Glomerular visceral epithelial cell (primary cell): Measurements from ENCODE around the gene ARSI.

Experiments
- DNase-seq: peaks from one replicate; pipeline ENCODE4 v3.0.0-alpha.2; 2016; ENCODE audit errors: extremely low spot score

The ARSI gene

GRCh38 chr5:150302301-150303069 lies at the start of gene ARSI:
TSS of gene ARSI (minus strand) at chr5:150302905. CDS start at chr5:150302373, 532 bp downstream.
- peak; percentile 86 for DNase-seq

DNA sequence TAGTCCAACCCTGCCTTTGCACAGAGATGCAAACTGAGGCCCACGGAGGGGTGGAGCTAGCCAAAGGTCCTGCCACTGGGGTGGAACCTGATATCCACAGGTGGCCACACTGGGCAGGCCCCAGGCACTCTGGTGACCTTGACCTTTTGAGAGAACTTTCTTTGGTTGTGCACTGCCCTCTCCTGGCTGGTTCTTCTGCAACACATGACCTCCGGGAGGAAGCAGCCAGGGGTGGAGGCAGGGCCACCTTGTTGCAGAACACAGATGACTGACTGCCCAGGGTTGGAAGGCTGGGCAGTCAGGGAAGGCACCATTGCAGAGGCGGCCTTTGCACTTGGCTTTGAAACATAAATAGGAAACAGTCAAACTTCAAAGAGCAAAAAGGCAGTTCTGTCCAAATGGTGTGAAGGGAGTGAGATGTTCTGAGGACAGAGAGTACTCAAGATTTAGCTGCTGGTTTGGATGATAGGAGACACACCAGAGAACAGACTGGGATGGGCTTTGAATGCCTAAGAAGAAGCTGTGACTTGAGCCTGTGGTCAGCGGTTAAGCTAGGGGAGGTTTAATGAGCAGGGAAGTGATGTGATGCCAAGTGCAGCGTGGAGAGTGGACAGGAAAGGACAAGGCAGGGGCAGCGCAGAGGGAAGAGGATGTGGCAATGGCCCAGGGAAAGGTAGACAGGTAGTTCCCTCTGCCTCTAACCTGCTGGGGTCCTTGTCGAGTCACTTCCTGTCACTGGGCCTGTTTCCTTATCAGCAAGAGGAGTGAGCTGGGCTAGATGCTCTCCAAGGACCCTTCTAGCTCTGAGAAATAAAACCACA lies 48.0 kb upstream of the ARSI start:
- peak; percentile 83 for DNase-seq

DNA sequence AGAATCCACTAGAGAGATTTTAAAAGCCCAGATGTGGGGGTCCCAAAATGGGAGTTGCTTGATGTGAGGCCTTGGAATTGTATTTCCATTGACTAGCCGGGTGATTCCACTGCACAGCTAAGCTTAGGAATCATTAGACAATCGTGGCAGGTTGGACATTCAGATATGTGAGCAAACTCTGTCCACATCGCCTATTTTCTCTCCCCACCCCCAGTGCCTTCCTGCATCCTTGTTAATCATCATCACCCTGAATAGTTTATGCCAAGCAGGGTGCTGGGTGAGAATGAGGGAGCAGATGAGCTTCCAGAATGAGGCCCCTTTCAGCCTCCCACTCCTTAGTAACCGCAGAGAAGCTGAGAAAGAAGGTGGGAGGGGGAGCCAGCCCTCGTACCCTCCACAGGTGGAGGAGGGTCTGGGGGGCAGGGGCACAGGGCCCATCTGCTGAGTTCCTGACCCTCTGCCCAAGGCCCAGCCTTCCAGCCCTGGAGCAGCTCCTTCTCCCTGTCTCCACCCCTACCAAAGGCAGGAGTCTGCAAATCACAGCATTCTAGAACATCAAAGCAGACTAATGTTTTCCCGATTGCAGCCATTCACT lies 47.1 kb upstream of the ARSI start:
- peak; percentile 33 for DNase-seq

DNA sequence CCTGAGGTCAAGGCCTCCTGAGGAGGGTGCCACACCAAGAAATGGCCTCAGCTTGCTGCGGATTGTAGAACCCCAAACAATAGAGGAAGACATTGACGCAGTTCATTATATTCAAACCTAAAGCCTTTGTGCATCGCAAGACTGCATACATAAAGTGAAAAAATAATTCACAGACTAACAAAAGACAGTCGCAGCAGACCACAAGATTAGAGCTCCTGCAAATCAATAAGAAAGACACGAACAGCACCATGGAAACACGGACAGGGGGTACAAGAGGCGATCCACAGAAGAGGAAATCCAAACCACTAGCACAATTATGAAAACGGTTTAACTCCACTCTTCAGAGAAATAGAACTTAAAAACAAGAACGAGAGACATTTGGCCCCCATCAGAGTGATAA lies 44.7 kb upstream of the ARSI start:
- no peak for DNase-seq

GRCh38 chr5:150347003-150347402 lies 44.3 kb upstream of the ARSI start:
- DNase-seq: no peak

DNA sequence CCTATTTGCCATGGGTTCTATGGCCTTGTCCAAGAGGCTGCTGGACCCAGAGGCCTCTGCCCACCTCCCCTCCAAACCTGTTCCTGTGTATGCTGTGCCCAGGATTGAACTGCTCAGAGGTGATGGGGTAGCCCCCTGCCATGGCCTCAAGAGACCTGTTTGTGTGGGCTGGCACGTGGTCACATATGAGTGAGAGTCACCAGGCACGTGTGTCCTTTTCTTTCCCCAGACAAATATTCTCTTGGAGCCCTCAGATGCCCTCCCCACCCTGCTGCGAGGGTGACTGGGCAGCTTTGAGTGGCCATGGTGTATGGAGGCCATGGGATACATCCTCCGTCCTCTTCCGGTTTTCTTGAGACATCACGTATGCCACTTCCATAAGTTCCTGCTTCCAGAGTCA lies 43.9 kb upstream of the ARSI start:
- no peak for DNase-seq

DNA sequence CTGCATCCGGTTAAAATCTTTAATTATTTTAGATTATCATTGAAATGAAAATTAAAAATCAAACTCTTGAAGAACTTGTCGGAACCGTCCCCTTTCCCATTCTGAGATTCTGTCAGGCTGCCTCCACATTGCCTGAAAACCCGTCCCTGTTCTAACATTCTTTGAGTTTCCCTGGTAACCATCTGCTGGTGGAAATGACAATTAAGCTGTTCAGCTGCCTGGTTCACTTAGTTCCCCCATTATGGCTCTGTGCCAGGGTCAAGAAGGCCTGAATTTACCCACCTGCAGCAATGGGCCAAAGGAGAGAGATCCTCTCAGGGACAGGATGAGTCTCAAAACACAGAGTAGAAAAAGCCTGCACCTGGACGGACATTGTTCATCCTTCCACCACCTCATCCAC lies 43.0 kb upstream of the ARSI start:
- DNase-seq: no peak

- DNase-seq: no peak
Measured at GRCh38 chr5:150343994-150344631, 41.4 kb upstream of the ARSI start.

DNA sequence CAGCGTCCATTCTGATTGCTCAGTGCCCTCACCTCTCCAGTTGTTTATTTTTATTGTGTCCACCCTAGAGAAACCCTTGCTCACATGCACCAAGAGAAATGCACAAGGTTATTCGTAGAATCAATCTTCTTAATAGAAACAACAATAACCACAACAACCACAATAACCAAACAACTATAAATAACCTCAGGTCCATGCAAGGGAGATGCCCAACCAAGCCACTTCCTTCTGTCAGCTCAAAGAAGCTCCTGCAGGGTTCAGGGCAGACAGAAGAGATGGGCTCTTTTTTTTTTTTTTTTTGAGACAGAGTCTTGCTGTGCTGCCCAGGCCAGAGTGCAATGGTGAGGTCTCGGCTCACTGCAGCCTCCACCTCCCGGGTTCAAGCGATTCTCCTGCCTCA lies 39.9 kb upstream of the ARSI start:
- no peak for DNase-seq

- DNase-seq: no peak
Measured at GRCh38 chr5:150341989-150342388, 39.3 kb upstream of the ARSI start.

DNA sequence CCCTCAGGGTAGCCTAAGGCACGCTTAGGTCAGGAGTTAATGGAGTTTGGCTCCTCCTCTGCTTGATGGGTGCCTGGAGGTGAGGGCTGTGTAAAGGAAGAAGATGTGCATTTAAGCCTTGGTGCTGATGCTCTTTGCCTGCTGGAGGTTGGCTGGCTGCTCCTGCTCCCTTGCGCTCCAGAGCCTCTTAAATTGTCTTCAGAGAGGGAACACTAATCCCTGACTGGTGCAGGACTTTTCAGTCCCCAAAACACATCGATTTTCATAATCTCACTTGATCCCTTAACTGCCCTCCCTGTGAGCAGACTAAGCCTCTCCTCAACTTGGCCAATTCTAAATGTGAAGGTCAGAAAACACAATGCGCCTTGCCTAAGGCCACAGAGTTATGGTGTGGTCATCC lies 38.6 kb upstream of the ARSI start:
- no peak for DNase-seq

DNA sequence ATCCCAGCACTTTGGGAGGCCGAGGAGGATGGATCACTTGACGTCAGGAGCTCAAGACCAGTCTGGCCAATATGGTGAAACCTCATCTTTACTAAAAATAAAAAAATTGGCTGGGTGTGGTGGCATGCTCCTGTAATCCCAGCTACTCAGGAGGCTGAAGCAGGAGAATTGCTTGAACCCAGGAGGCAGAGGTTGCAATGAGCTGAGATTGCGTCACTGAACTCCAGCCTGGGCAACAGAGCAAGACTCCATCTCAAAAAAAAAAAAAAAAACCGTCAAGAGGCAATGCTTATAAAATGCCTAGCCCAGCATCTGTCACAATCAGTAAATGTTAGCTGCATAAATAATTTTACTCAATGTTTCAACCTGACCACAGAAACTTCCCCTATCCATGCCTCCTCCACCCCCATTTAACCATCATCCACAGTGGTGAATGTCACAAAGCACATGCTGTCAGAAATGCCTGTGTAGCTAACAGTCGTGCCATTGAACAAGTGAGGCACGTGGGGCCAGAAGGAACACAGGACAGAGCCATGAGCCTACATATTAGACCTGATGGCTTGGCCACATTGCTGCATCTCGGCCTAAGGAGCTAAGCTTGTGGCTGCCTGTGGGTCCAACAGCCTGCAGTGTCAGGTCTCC lies 38.0 kb upstream of the ARSI start:
- DNase-seq: no peak

- no peak for DNase-seq
Measured at GRCh38 chr5:150339841-150340240, 37.1 kb upstream of the ARSI start.

GRCh38 chr5:150339165-150339564 lies 36.5 kb upstream of the ARSI start:
- DNase-seq: no peak

DNA sequence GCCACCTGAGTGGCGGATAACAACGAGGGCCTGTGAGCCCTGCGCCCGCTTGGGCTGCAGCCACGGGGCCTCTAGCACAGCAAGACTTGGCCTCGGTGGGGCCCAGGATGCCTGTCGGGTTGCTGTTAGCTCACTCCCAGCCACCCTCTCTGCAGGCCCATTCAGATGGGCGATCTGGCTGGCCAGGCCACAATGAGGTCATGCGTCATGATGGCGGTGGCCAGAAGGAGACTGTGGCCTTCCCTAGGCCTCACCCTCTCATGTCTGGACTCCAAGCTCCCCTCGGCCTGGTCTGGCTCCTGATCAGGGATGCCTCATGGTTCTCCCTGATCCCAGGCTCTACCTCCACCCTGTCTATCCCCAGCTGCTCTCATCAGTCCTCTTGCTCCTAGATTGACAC lies 35.8 kb upstream of the ARSI start:
- no peak for DNase-seq

- no peak for DNase-seq
Measured at GRCh38 chr5:150335778-150336177, 33.1 kb upstream of the ARSI start.

GRCh38 chr5:150333400-150333799 lies 30.7 kb upstream of the ARSI start:
- DNase-seq: no peak

- DNase-seq: no peak
Measured at GRCh38 chr5:150329881-150330876, 27.5 kb upstream of the ARSI start.

DNA sequence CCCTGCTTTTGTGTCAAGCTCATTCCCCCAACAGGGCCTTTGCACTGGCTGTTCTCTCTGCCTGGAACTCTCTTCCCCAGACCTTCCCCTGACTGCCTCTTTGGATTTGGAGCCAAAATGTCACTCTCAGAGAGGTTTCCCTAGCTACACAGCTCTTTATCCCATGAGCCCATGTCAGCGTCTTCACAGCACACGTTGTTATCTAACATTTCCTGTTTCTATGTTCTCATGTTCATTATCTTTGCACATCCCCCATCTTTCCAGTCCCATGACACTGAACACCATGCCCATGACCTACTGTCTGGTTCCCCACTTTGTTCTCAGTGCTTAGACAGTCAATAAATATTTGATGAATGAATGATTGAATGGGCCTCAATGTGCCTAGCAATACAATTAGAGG lies 26.3 kb upstream of the ARSI start:
- DNase-seq: no peak

GRCh38 chr5:150328515-150328914 lies 25.8 kb upstream of the ARSI start:
- no peak for DNase-seq

GRCh38 chr5:150327139-150327538 lies 24.4 kb upstream of the ARSI start:
- no peak for DNase-seq
